IMR-90 (cell line): ENCODE data around the gene TBX20. TPM values are rescaled to one million over a fixed set of nuclear protein-coding genes. Genes with fewer than 3 reads are reported as not detected.
"Not testable (repeated sequence)": the region's sequence is repeated elsewhere in the genome, so short reads cannot be mapped to it uniquely, and the experiment has no call there.

Source experiments
- ATAC-seq: fragments of 200-7000 bp; cut with Tn5 transposase; 2 replicates; pipeline ENCODE4 v1.9.1; 2020; ENCODE audit warnings: low read depth, mild to moderate bottlenecking, moderate library complexity
- BruUV-seq: library from RNA; stranded (reverse); fragments of 400-500 nt; replicated peaks from 2 replicates; lab custom pipeline; 2021; lab: Mats Ljungman, UMichigan
- CTCF ChIA-PET: fragments of 300-600 bp; formaldehyde crosslinking; extraction: SDS; loops from one replicate; lab custom pipeline; 2021; ENCODE audit warnings: antibody characterized with exemption; lab: Yijun Ruan, JAX
- POLR2A ChIA-PET: fragments of 300-600 bp; sonication (Branson Sonifier 250); formaldehyde crosslinking; loops from one replicate; lab custom pipeline; 2022; ENCODE audit warnings: antibody characterized with exemption; ENCODE audit not compliant: unreplicated experiment; lab: Charles Lee
- DNase-seq: peaks from one replicate; pipeline ENCODE4 v3.0.0; 2013
- H2AFZ ChIP-seq: replicated peaks from 2 replicates; pipeline ENCODE3; 2013; ENCODE audit warnings: low read length, mild to moderate bottlenecking; ENCODE audit not compliant: poor library complexity
- H2AK5ac ChIP-seq: 2 replicates; pipeline ENCODE4 v1.6.1; 2013; ENCODE audit warnings: low read depth, low read length, inconsistent platforms
- H2AK9ac ChIP-seq: replicated peaks from 2 replicates; pipeline ENCODE3; 2013; ENCODE audit warnings: mild to moderate bottlenecking, low read depth, low read length, moderate library complexity; ENCODE audit not compliant: poor library complexity
- H2BK120ac ChIP-seq: 2 replicates; pipeline ENCODE4 v1.6.1; 2013; ENCODE audit warnings: low read depth, low read length, inconsistent platforms
- H2BK15ac ChIP-seq: 3 replicates; pipeline ENCODE4 v1.6.1; 2013; ENCODE audit warnings: low read depth, low read length, inconsistent platforms
- H2BK20ac ChIP-seq: 2 replicates; pipeline ENCODE4 v1.6.1; 2013; ENCODE audit warnings: low read depth, mild to moderate bottlenecking, inconsistent platforms, low read length, moderate library complexity
- H2BK5ac ChIP-seq: 2 replicates; pipeline ENCODE4 v1.6.1; 2013; ENCODE audit warnings: mild to moderate bottlenecking, low read depth, low read length, inconsistent platforms; ENCODE audit not compliant: poor library complexity, severe bottlenecking
- H3K14ac ChIP-seq: replicated peaks from 2 replicates; pipeline ENCODE4 v1.6.1; 2013; ENCODE audit warnings: low read depth, low read length, inconsistent platforms
- H3K18ac ChIP-seq: 2 replicates; pipeline ENCODE4 v1.6.1; 2013; ENCODE audit warnings: low read depth, low read length, control low read depth
- H3K23ac ChIP-seq: 2 replicates; pipeline ENCODE4 v1.6.1; 2013; ENCODE audit warnings: low read depth, low read length, inconsistent platforms
- H3K27ac ChIP-seq: 2 replicates; pipeline ENCODE4 v1.5.1; 2013; ENCODE audit warnings: mild to moderate bottlenecking, control low read depth, low read length; ENCODE audit not compliant: insufficient read depth
- H3K27me3 ChIP-seq: 2 replicates; pipeline ENCODE4 v1.6.1; 2013; ENCODE audit warnings: low read length; ENCODE audit not compliant: control insufficient read depth, insufficient read depth
- H3K36me3 ChIP-seq: 2 replicates; pipeline ENCODE4 v1.6.1; 2013; ENCODE audit warnings: low read length, mixed read lengths; ENCODE audit not compliant: control insufficient read depth, insufficient read depth
- H3K4ac ChIP-seq: 2 replicates; pipeline ENCODE4 v1.6.1; 2013; ENCODE audit warnings: low read depth, low read length, inconsistent platforms
- H3K4me1 ChIP-seq: 2 replicates; pipeline ENCODE4 v1.6.1; 2013; ENCODE audit warnings: low read length, mixed read lengths; ENCODE audit not compliant: control insufficient read depth, insufficient read depth
- H3K4me2 ChIP-seq: 2 replicates; pipeline ENCODE4 v1.6.1; 2013; ENCODE audit warnings: low read depth, mild to moderate bottlenecking, control low read depth, low read length, moderate library complexity
- H3K4me3 ChIP-seq: 2 replicates; pipeline ENCODE4 v1.5.1; 2013; ENCODE audit warnings: low read depth, mild to moderate bottlenecking, control low read depth, low read length, moderate library complexity; ENCODE audit not compliant: insufficient read depth
- H3K56ac ChIP-seq: 2 replicates; pipeline ENCODE4 v1.6.1; 2013; ENCODE audit warnings: low read length, inconsistent platforms; ENCODE audit not compliant: insufficient read depth; ENCODE audit errors: extremely low read depth
- H3K79me1 ChIP-seq, 2 experiments: 2 replicates each; pipeline ENCODE4 v1.6.1; 2013; ENCODE audit warnings: low read length in 2 of 2, inconsistent platforms in 1 of 2, low read depth in 1 of 2
- H3K9ac ChIP-seq: 2 replicates; pipeline ENCODE4 v1.6.1; 2013; ENCODE audit warnings: low read depth, low read length, control low read depth
- H3K9me1 ChIP-seq: 2 replicates; pipeline ENCODE4 v1.6.1; 2013; ENCODE audit warnings: low read length, inconsistent platforms; ENCODE audit not compliant: insufficient read depth
- H3K9me3 ChIP-seq: 2 replicates; pipeline ENCODE4 v1.6.1; 2013; ENCODE audit warnings: low read length; ENCODE audit not compliant: control insufficient read depth, insufficient read depth
- H4K20me1 ChIP-seq: 2 replicates; pipeline ENCODE4 v1.6.1; 2013; ENCODE audit warnings: low read length, inconsistent platforms; ENCODE audit not compliant: insufficient read depth
- H4K5ac ChIP-seq: 2 replicates; pipeline ENCODE4 v1.6.1; 2013; ENCODE audit warnings: mild to moderate bottlenecking, low read depth, low read length, control low read depth
- H4K8ac ChIP-seq, 2 experiments: 2 replicates each; pipeline ENCODE4 v1.6.1; 2013; ENCODE audit warnings: low read depth in 2 of 2, low read length in 2 of 2, control low read depth in 1 of 2, inconsistent platforms in 1 of 2
- H4K91ac ChIP-seq: 2 replicates; pipeline ENCODE4 v1.6.1; 2013; ENCODE audit warnings: low read depth, low read length, inconsistent platforms; ENCODE audit not compliant: insufficient read depth
- BHLHE40 ChIP-seq: fragments of 150-350 bp; IDR thresholded peaks from 2 replicates; pipeline ENCODE4 v1.6.1; 2016; ENCODE audit warnings: mild to moderate bottlenecking, low read depth, low read length
- CEBPB ChIP-seq: IDR thresholded peaks from 2 replicates; pipeline ENCODE4 v1.6.1; 2012; ENCODE audit warnings: low read depth, low read length, improper control_type of control experiment
- CTCF ChIP-seq: conservative IDR thresholded peaks from 2 replicates; pipeline ENCODE4 v1.5.1; 2012; ENCODE audit warnings: mild to moderate bottlenecking, low read depth, low read length, improper control_type of control experiment
- MAFK ChIP-seq: IDR thresholded peaks from 2 replicates; pipeline ENCODE4 v1.6.1; 2012; ENCODE audit warnings: low read depth, low read length, improper control_type of control experiment
- NFE2L2 ChIP-seq: fragments of 150-350 bp; IDR thresholded peaks from 2 replicates; pipeline ENCODE4 v1.6.1; 2016; ENCODE audit warnings: low read depth, mild to moderate bottlenecking, low read length
- RAD21 ChIP-seq: IDR thresholded peaks from 2 replicates; pipeline ENCODE4 v1.6.1; 2012; ENCODE audit warnings: low read length, improper control_type of control experiment
- WGBS, 2 experiments: methylation state at CpG; one replicate each; pipeline versions ENCODE4 v1.1.5 to v1.1.7; 2013; ENCODE audit warnings: missing lambda C conversion rate in 2 of 2; ENCODE audit not compliant: insufficient read length in 1 of 2; ENCODE audit errors: extremely low coverage in 2 of 2; 5-methylcytosine and 5-hydroxymethylcytosine counted together
- dilution Hi-C: fragments of 300-500 bp; cut with HindIII; formaldehyde crosslinking; loops from one replicate; pipeline ENCODE4 v1.14.3; 2018; ENCODE audit warnings: low sequenced_read_pairs; ENCODE audit not compliant: unreplicated experiment
- in situ Hi-C: fragments of 300-500 bp; cut with MboI; formaldehyde crosslinking; loops from 3 replicates; pipeline ENCODE4 v1.14.3; 2019; ENCODE audit warnings: low sequenced_read_pairs, inconsistent platforms, mixed read lengths
- intact Hi-C: fragments of 100-400 bp; cut with micrococcal nuclease; formaldehyde crosslinking; loops from 2 replicates; pipeline ENCODE4 v1.10.0; 2022
- polyA plus RNA-seq, 3 experiments: library from polyadenylated mRNA; depleted of rRNA; stranded (reverse); fragments of >200 nt; gene quantifications; 2 replicates each; pipeline ENCODE4 v1.2.3, GENCODE V29; 2012; ENCODE audit warnings: low replicate concordance in 1 of 3
- total RNA-seq: library from RNA; depleted of rRNA; stranded (reverse); fragments of >200 nt; gene quantifications from 2 replicates; pipeline ENCODE4 v1.2.3, GENCODE V29; 2012
- TF ChIP-seq, protein P1 (sequence below): fragments of 150-350 bp; IDR thresholded peaks from 2 replicates; pipeline ENCODE4 v1.6.1; 2016; ENCODE audit warnings: low read depth, mild to moderate bottlenecking, low read length, moderate library complexity, borderline replicate concordance

Gene TBX20
- total and polyA plus RNA-seq, 2 of the 4 experiments (the other 2 are of a cell fraction): 0.15 to 0.36 TPM

GRCh38 chr7:35241436-35241835, 12.5 kb downstream of the TBX20 start:
- Histone ChIP-seq H3K79me1 (no peaks in the 10 kb centered on the region), H3K56ac (no peak overlapping the region), H4K5ac (no peak overlapping the region), H3K27ac (no peak overlapping the region), H4K91ac (no peak overlapping the region), H4K20me1 (no peaks in the 10 kb centered on the region), H3K23ac (no peak overlapping the region), H3K9me1 (no peaks in the 10 kb centered on the region), H3K9me3 (no peaks in the 10 kb centered on the region), H3K9ac (no peak overlapping the region), H3K27me3 (no peaks in the 10 kb centered on the region), H3K4me1 (no peaks in the 10 kb centered on the region), H3K4me3 (no peak overlapping the region), H3K4me2 (no peak overlapping the region), H3K36me3 (no peaks in the 10 kb centered on the region), H2BK15ac (no peak overlapping the region), H3K18ac (no peak overlapping the region), H2BK120ac (no peak overlapping the region), H2BK5ac (no peak overlapping the region), H3K4ac (no peak overlapping the region), H4K8ac (no peak overlapping the region), H3K14ac (no peak overlapping the region), H2BK20ac (no peak overlapping the region), H2AFZ (no peak overlapping the region), H2AK9ac (no peak overlapping the region), H2AK5ac (no peak overlapping the region)
- ATAC-seq (no peak), DNase-seq (no peak)
- BruUV-seq: no TSS peak
- intact Hi-C loops: no loop called here
- TF ChIP-seq, protein P1, sequence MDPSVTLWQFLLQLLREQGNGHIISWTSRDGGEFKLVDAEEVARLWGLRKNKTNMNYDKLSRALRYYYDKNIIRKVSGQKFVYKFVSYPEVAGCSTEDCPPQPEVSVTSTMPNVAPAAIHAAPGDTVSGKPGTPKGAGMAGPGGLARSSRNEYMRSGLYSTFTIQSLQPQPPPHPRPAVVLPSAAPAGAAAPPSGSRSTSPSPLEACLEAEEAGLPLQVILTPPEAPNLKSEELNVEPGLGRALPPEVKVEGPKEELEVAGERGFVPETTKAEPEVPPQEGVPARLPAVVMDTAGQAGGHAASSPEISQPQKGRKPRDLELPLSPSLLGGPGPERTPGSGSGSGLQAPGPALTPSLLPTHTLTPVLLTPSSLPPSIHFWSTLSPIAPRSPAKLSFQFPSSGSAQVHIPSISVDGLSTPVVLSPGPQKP: no peak
- TF ChIP-seq CTCF: no peak
- TF ChIP-seq MAFK: no peak
- TF ChIP-seq RAD21: no peak
- TF ChIP-seq CEBPB: no peak
- no peak for TF ChIP-seq BHLHE40
- TF ChIP-seq NFE2L2: no peak
- CTCF ChIA-PET: no interaction called here
- dilution Hi-C loops: no loop called here
- POLR2A ChIA-PET: no interaction called here
- in situ Hi-C loops: no loop called here

- BruUV-seq, H2BK120ac ChIP-seq, H3K79me1 ChIP-seq, H3K27ac ChIP-seq, H2AFZ ChIP-seq, H3K9me1 ChIP-seq, H3K9ac ChIP-seq, H4K8ac ChIP-seq, ATAC-seq, POLR2A ChIA-PET, in situ Hi-C loops, H4K5ac ChIP-seq, H3K27me3 ChIP-seq, H3K9me3 ChIP-seq, H2AK9ac ChIP-seq, H2BK5ac ChIP-seq, H3K18ac ChIP-seq, dilution Hi-C loops, H3K4me3 ChIP-seq, H3K56ac ChIP-seq, H3K4ac ChIP-seq, H2AK5ac ChIP-seq, H3K4me2 ChIP-seq, CTCF ChIA-PET, intact Hi-C loops, H3K14ac ChIP-seq, H2BK15ac ChIP-seq, H3K4me1 ChIP-seq, H4K20me1 ChIP-seq, H2BK20ac ChIP-seq, H3K36me3 ChIP-seq, DNase-seq, H3K23ac ChIP-seq, H4K91ac ChIP-seq: not testable (repeated sequence)
- no CpG with 5 or more reads among the region's 2 CpGs for WGBS, 2 experiments
Observed at GRCh38 chr7:35241008-35241407, 12.9 kb downstream of the TBX20 start.
